Uterus (tissue), 2 donors: ENCODE data around the gene SARS2.

Experiments used
- CTCF ChIP-seq, 4 experiments: fragments of 200-600 bp in 2 of 4; fragments of 450-650 bp in 2 of 4; sonication (generic) in 2 of 4; IDR thresholded peaks; one replicate each; pipeline ENCODE4 v1.5.1; 2016 to 2019; ENCODE audit warnings: antibody characterized with exemption in 4 of 4, mild to moderate bottlenecking in 2 of 4, moderate library complexity in 1 of 4
- POLR2A ChIP-seq, 2 donors: fragments of 450-650 bp; IDR thresholded peaks; one replicate each; pipeline ENCODE4 v1.6.1; 2016; ENCODE audit warnings: antibody characterized with exemption in 2 of 2, mild to moderate bottlenecking in 1 of 2, moderate library complexity in 1 of 2

DNA sequence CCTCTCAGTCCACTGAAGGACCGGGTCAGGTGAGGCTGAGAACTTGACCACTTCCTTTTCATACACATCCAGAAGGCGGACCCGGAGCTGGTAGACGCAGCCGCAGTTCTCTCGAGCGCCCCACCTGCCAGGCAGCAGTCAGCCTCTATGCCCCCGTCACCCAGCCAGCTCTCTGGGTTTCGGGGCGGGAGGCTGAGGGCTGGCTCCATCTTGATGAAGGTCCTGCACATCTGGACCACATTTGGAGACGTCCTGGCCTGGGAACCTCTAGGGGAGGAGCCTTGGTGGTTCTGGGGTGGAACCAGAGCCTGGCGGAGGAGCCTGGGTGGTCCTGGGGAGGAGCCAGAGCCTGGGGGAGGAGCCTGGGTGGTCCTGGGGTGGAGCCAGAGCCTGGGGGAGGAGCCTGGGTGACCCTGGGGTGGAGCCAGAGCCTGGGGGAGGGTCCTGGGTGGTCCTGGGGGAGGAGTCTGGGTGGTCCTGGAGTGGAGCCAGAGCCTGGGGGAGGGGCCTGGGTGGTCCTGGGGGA lies 14.5 kb upstream of the SARS2 start:
- no peak for TF ChIP-seq POLR2A (IDR thresholded peaks at IDR 0.05)
- no peak for TF ChIP-seq CTCF (IDR thresholded peaks at IDR 0.05)
